Transverse colon (tissue), 4 donors: ENCODE results near the gene ZNF574. TPM values are rescaled to one million over a fixed set of nuclear protein-coding genes. Genes with fewer than 3 reads are reported as not detected.

Experiments
- DNase-seq: peaks from one replicate; pipeline ENCODE4 v3.0.0-alpha.2; 2019
- H3K27ac ChIP-seq, 4 donors: fragments of 200-600 bp; sonication (generic); 2 replicates each; pipeline ENCODE4 v1.5.1; 2016 to 2018; ENCODE audit warnings: inconsistent platforms in 4 of 4
- H3K27me3 ChIP-seq: fragments of 200-600 bp; sonication (generic); 2 replicates; pipeline ENCODE4 v1.5.1; 2017; ENCODE audit warnings: inconsistent platforms
- H3K36me3 ChIP-seq, 4 donors: fragments of 200-600 bp; sonication (generic); 2 replicates each; pipeline ENCODE4 v1.5.1; 2017 to 2019; ENCODE audit warnings: inconsistent platforms in 4 of 4
- H3K4me1 ChIP-seq, 4 donors: fragments of 200-600 bp; sonication (generic); 2 replicates each; pipeline ENCODE4 v1.5.1; 2017 to 2020; ENCODE audit warnings: inconsistent platforms in 4 of 4
- H3K4me3 ChIP-seq, 4 donors: fragments of 200-600 bp; sonication (generic); 1 replicate in 1 of 4; 2 replicates in 3 of 4; pipeline versions ENCODE4 v1.5.1 to v1.6.1; 2017 to 2019; ENCODE audit warnings: inconsistent platforms in 4 of 4
- H3K9me3 ChIP-seq, 2 donors: fragments of 200-600 bp; sonication (generic); 2 replicates each; pipeline ENCODE4 v1.5.1; 2017 to 2019; ENCODE audit warnings: inconsistent platforms in 2 of 2
- CTCF ChIP-seq, 5 experiments: fragments of 200-600 bp in 3 of 5; fragments of 450-650 bp in 2 of 5; sonication (generic) in 3 of 5; IDR thresholded peaks; 1 replicate in 2 of 5; 2 replicates in 3 of 5; pipeline ENCODE4 v1.5.1; 2016 to 2017; ENCODE audit warnings: antibody characterized with exemption in 5 of 5, inconsistent platforms in 3 of 5, mild to moderate bottlenecking in 2 of 5, moderate library complexity in 1 of 5
- EP300 ChIP-seq: sonication (generic); formaldehyde crosslinking; IDR thresholded peaks from one replicate; pipeline ENCODE4 v1.6.1; 2017; ENCODE audit warnings: antibody characterized with exemption, low read depth
- POLR2A ChIP-seq: fragments of 450-650 bp; IDR thresholded peaks from one replicate; pipeline ENCODE4 v1.6.1; 2016; ENCODE audit warnings: antibody characterized with exemption, mild to moderate bottlenecking, moderate library complexity
- POLR2AphosphoS5 ChIP-seq, 3 donors: sonication (generic); formaldehyde crosslinking; IDR thresholded peaks; one replicate each; pipeline ENCODE4 v1.6.1; 2016; ENCODE audit warnings: antibody characterized with exemption in 3 of 3
- WGBS, 2 donors: methylation state at CpG; one replicate each; pipeline ENCODE4 v1.1.5; 2018; ENCODE audit warnings: low coverage in 1 of 2; 5-methylcytosine and 5-hydroxymethylcytosine counted together
- in situ Hi-C, 4 donors: fragments of 200-750 bp; cut with MboI; loops; one replicate each; pipeline versions ENCODE4 v1.15.0 to v1.15.1; 2017; ENCODE audit warnings: low sequenced_read_pairs in 3 of 4, low pct_ligation_motif_present in 1 of 4, low pct_unique_long_range_greater_than_20kb in 1 of 4
- intact Hi-C: fragments of 100-400 bp; cut with DNase I; formaldehyde crosslinking; loops from one replicate; pipeline ENCODE4 v1.15.1; 2023; ENCODE audit warnings: low total_unique reads
- total RNA-seq, 4 donors: library from RNA; depleted of rRNA; stranded (reverse); fragments of >200 nt; gene quantifications; one replicate each; pipeline ENCODE4 v1.1.0, GENCODE V29; 2016

Gene ZNF574
- total RNA-seq, 4 donors from 2014 or later = 8.0 to 18.7 (median 16.5) TPM

- in situ Hi-C loops = no loop called here
Observed at GRCh38 chr19:42081584-42082203, 5.7 kb downstream of the ZNF574 start.

DNA sequence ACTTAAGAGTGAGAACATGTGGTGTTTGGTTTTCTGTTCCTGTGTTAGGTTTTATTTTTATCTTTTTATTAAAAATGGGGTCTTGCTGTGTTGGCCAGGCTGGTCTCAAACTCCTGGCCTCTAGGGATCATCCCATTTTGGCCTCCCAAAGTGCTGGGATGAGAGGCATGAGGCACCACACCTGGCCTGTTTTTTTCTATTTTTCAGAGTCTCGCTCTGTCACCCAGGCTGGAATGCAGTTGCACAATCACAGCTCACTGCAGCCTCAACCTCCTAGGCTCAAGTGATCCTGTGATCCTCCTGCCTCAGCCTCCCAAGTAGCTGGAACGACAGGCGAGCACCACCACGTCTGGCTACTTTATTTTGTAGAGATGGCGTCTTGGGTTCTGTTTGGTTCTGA, 7.6 kb downstream of the ZNF574 start:
- Histone ChIP-seq H3K27ac (no peak overlapping the region), H3K4me3 (no peak overlapping the region), H3K36me3 (peaks cover 0 to 28% (median 11%) of the 10 kb centered on the region in 4 donors), H3K9me3 (no peaks in the 10 kb centered on the region), H3K27me3 (no peaks in the 10 kb centered on the region), H3K4me1 (peaks cover 0 to 22% (median 7%) of the 10 kb centered on the region in 4 donors)
- intact Hi-C loops (no loop called here), in situ Hi-C loops (no loop called here)
- TF ChIP-seq EP300 = no peak
- TF ChIP-seq CTCF (IDR thresholded peaks at IDR 0.05) = no peak
- no peak for TF ChIP-seq POLR2AphosphoS5 (IDR thresholded peaks at IDR 0.05)
- no peak for TF ChIP-seq POLR2A
- 93 to 100% methylated on average over 1 to 5 of the region's 5 CpGs for WGBS, 2 donors
- no peak for DNase-seq

More at GRCh38 chr19:42081584-42082203, 5.7 kb downstream of the ZNF574 start:
- H3K4me3 ChIP-seq = no peak overlapping the region
- TF ChIP-seq POLR2AphosphoS5 (IDR thresholded peaks at IDR 0.05) (no peak), POLR2A (no peak), CTCF (IDR thresholded peaks at IDR 0.05) (peak; percentile 11 to 62 (median 43)), EP300 (no peak)
- H3K27me3 ChIP-seq = no peaks in the 10 kb centered on the region
- WGBS, 2 donors = 45 to 63% methylated on average over 1 to 2 of the region's 2 CpGs
- DNase-seq = no peak
- peaks cover 10 to 36% (median 18%) of the 10 kb centered on the region in 4 donors for H3K4me1 ChIP-seq
- intact Hi-C loops = no loop called here
- peaks cover 0 to 28% (median 11%) of the 10 kb centered on the region in 4 donors for H3K36me3 ChIP-seq
- H3K9me3 ChIP-seq = no peaks in the 10 kb centered on the region
- H3K27ac ChIP-seq = peak overlapping the region; percentile 0 to 52 (median 19)

GRCh38 chr19:42086188-42086736, 10.3 kb downstream of the ZNF574 start:
- in situ Hi-C loops = no loop called here
- no peak overlapping the region for H3K27ac ChIP-seq
- H3K4me1 ChIP-seq = peaks cover 4 to 27% (median 11%) of the 10 kb centered on the region in 4 donors
- H3K4me3 ChIP-seq = no peak overlapping the region
- WGBS, 2 donors = 74 to 82% methylated on average over 4 to 9 of the region's 9 CpGs
- no peaks in the 10 kb centered on the region for H3K27me3 ChIP-seq
- no peaks in the 10 kb centered on the region for H3K9me3 ChIP-seq
- H3K36me3 ChIP-seq = peaks cover 0 to 4% (median under 1%) of the 10 kb centered on the region in 4 donors
- intact Hi-C loops = no loop called here
- TF ChIP-seq POLR2AphosphoS5 (IDR thresholded peaks at IDR 0.05) (no peak), POLR2A (no peak), EP300 (no peak), CTCF (IDR thresholded peaks at IDR 0.05) (no peak)
- DNase-seq = no peak

DNA sequence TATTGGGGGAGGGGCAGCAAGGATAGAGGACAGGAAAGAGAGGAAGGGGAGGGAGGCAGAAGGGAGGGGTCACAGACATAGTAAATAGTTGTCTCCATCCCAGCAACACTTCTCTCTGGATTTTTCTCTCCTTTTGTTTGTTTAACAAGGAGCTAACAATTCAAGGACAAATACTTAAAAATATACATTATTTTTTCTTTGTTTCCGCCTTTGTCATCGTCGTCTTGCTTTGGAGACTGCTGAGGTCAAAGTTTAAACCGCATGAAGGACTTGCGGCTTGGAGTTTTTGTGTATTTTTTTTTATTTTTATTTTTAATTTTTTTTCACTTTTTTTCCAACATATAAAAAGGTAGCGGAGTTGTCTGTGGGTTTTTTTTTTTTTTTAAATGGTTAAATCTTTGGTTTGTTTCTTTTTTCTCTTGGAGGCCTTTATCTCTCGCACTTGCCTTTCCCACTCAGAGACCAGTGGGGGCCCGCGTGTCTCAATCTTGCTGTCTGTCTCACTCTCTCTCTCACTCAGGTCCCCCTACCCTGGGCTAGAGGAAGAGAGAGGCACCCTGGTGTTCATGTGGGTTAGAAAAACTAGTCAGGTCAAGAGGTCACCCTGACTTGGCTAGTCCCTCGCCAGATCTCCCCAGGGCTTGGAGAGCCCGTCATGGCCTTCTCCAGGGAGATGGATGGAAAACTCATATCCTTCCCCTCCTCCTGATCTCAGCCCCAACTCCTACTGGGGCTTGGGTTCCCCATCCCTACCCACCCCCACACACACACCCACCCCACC, 11.0 kb downstream of the ZNF574 start:
- Histone ChIP-seq H3K36me3 (no peaks in the 10 kb centered on the region), H3K4me3 (no peak overlapping the region), H3K27me3 (no peaks in the 10 kb centered on the region), H3K27ac (no peak overlapping the region), H3K4me1 (peaks cover 8 to 26% (median 13%) of the 10 kb centered on the region in 4 donors), H3K9me3 (no peaks in the 10 kb centered on the region)
- in situ Hi-C loops (no loop called here), intact Hi-C loops (no loop called here)
- WGBS, 2 donors = 71 to 80% methylated on average over 5 to 11 of the region's 11 CpGs
- DNase-seq = no peak
- TF ChIP-seq POLR2A = no peak
- TF ChIP-seq POLR2AphosphoS5 (IDR thresholded peaks at IDR 0.05) = no peak
- TF ChIP-seq EP300 = no peak
- no peak for TF ChIP-seq CTCF (IDR thresholded peaks at IDR 0.05)
